Liver (tissue), 3 donors: Measurements from ENCODE around the gene PCAT7.

ENCODE experiments used
- ATF3 ChIP-seq: IDR thresholded peaks from 2 replicates; pipeline ENCODE4 v1.6.1; 2016; ENCODE audit warnings: antibody characterized with exemption
- CTCF ChIP-seq: fragments of 150-350 bp; IDR thresholded peaks from 2 replicates; pipeline ENCODE4 v1.5.1; 2017; ENCODE audit warnings: improper control_type of control experiment, low read depth, low read length; ENCODE audit not compliant: missing input control
- FOXA1 ChIP-seq: IDR thresholded peaks from 2 replicates; pipeline ENCODE4 v1.6.1; 2016; ENCODE audit warnings: antibody characterized with exemption
- RAD21 ChIP-seq, 2 donors: IDR thresholded peaks; 2 replicates each; pipeline ENCODE4 v1.6.1; 2016; ENCODE audit warnings: antibody characterized with exemption in 2 of 2, mild to moderate bottlenecking in 2 of 2
- REST ChIP-seq: IDR thresholded peaks from 2 replicates; pipeline ENCODE4 v1.6.1; 2016; ENCODE audit warnings: antibody characterized with exemption, mild to moderate bottlenecking
- TAF1 ChIP-seq: conservative IDR thresholded peaks from 2 replicates; pipeline ENCODE4 v1.6.1; 2016; ENCODE audit warnings: antibody characterized with exemption, mild to moderate bottlenecking
- YY1 ChIP-seq: IDR thresholded peaks from 2 replicates; pipeline ENCODE4 v1.6.1; 2016; ENCODE audit warnings: antibody characterized with exemption, mild to moderate bottlenecking
- donor health status: healthy.
- donor health status: healthy.

GRCh38 chr9:94567271-94567670 is 12.4 kb downstream of the PCAT7 start:
- TF ChIP-seq CTCF (no peak), YY1 (no peak), TAF1 (no peak), REST (no peak), ATF3 (no peak), RAD21 (IDR thresholded peaks at IDR 0.05) (no peak), FOXA1 (no peak)
